ENCODE results near the gene MICAL3. TPM values are rescaled to one million over a fixed set of nuclear protein-coding genes. Genes with fewer than 3 reads are reported as not detected.
"Not testable (repeated sequence)": the region's sequence is repeated elsewhere in the genome, so short reads cannot be mapped to it uniquely, and the experiment has no call there.

The MICAL3 gene
- total RNA-seq, 1 experiment from 2014 or later: 23.7 TPM

DNA sequence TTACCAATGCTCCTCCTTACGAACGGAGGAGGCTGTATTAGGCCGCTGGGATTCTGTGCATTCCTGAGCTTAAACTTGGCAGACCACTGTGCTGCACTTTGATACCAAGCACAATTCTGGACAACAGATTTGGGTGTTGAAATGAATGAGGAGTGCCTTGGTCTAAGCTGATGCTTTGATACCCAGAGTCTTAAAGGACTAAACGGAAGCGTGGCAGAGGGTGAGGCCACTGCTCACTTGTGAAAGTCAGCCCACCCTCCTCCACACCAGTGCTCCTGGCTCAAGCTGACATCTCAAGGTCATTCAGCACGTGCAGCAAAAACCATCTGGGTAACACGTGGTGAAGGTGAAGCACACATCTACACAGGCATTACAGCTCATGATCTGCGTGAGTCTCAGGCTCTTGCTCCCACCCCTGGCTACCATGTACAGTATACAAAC, 85.9 kb downstream of the MICAL3 start:
- H3K4me2 ChIP-seq (ENCODE audit: low read length): no peak overlapping the region
- H2AFZ ChIP-seq (ENCODE audit: low read length): no peak overlapping the region
- H3F3A ChIP-seq (ENCODE audit: low read length, unreplicated experiment): no peaks in the 10 kb centered on the region
- no peaks in the 10 kb centered on the region for H3K9me2 ChIP-seq (replicated peaks; ENCODE audit: low read length)
- ChIA-PET POLR2A (ENCODE audit: unreplicated experiment) (no interaction called here), CTCF (no interaction called here)
- H3K79me2 ChIP-seq (ENCODE audit: low read length): peaks cover 74% of the 10 kb centered on the region
- no peaks in the 10 kb centered on the region for H3K4me1 ChIP-seq (ENCODE audit: insufficient read depth, low read length)
- no peaks in the 10 kb centered on the region for H3K27me3 ChIP-seq (ENCODE audit: low read length)
- TF ChIP-seq EZH2phosphoT487 (IDR thresholded peaks at IDR 0.05; ENCODE audit: borderline replicate concordance, low read length): no peak
- no peak for TF ChIP-seq EZH2 (IDR thresholded peaks at IDR 0.05; ENCODE audit: low read length, unreplicated experiment)
- TF ChIP-seq, protein P1, sequence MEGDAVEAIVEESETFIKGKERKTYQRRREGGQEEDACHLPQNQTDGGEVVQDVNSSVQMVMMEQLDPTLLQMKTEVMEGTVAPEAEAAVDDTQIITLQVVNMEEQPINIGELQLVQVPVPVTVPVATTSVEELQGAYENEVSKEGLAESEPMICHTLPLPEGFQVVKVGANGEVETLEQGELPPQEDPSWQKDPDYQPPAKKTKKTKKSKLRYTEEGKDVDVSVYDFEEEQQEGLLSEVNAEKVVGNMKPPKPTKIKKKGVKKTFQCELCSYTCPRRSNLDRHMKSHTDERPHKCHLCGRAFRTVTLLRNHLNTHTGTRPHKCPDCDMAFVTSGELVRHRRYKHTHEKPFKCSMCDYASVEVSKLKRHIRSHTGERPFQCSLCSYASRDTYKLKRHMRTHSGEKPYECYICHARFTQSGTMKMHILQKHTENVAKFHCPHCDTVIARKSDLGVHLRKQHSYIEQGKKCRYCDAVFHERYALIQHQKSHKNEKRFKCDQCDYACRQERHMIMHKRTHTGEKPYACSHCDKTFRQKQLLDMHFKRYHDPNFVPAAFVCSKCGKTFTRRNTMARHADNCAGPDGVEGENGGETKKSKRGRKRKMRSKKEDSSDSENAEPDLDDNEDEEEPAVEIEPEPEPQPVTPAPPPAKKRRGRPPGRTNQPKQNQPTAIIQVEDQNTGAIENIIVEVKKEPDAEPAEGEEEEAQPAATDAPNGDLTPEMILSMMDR (conservative IDR thresholded peaks at IDR 0.05; ENCODE audit: low read depth, low read length): no peak
- DNase-seq (no peak), ATAC-seq (no peak)
- BruUV-seq (replicated peaks): no TSS peak
- H3K27ac ChIP-seq (ENCODE audit: low read length): no peak overlapping the region
- H3K9me3 ChIP-seq (ENCODE audit: low read length): no peaks in the 10 kb centered on the region
- intact Hi-C loops (cut with micrococcal nuclease): no loop called here
- H3K4me3 ChIP-seq (ENCODE audit: low read length): no peak overlapping the region
- H3K36me3 ChIP-seq (ENCODE audit: low read depth, low read length): no peaks in the 10 kb centered on the region
- H4K20me1 ChIP-seq (ENCODE audit: low read length): peaks cover 13% of the 10 kb centered on the region; the same call in 1 of the 2 replicates
- H3K9ac ChIP-seq (ENCODE audit: low read length): no peak overlapping the region

DNA sequence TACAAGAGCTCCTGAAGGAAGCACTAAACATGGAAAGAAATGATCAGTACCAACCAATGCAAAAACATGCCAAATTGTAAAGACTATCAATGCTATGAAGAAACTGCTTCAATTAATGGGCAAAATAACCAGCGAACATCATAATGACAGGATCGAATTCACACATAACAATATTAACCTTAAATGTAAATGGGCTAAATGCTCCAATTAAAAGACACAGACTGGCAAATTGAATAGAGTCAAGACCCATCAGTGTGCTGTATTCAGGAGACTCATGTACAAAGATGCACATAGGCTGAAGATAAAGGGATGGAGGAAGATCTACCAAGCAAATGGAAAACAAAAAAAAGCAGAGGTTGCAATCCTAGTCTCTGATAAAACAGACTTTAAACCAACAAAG, 91.9 kb downstream of the MICAL3 start:
- H4K20me1 ChIP-seq (ENCODE audit: low read length): peaks cover 27% of the 10 kb centered on the region; the same call in 1 of the 2 replicates
- H3K4me3 ChIP-seq (ENCODE audit: low read length): not testable (repeated sequence)

GRCh38 chr22:17931400-17931825, 92.9 kb downstream of the MICAL3 start:
- ATAC-seq: peak; percentile 69
- BruUV-seq (replicated peaks): no TSS peak
- H3K4me3 ChIP-seq (ENCODE audit: low read length): no peak overlapping the region
- peaks cover 27% of the 10 kb centered on the region; the same call in 1 of the 2 replicates for H4K20me1 ChIP-seq (ENCODE audit: low read length)
- ChIA-PET POLR2A (ENCODE audit: unreplicated experiment) (no interaction called here), CTCF (no interaction called here)
- no peaks in the 10 kb centered on the region for H3K27me3 ChIP-seq (ENCODE audit: low read length)
- no peak overlapping the region for H2AFZ ChIP-seq (ENCODE audit: low read length)
- H3K27ac ChIP-seq (ENCODE audit: low read length): no peak overlapping the region
- TF ChIP-seq EZH2phosphoT487 (IDR thresholded peaks at IDR 0.05; ENCODE audit: borderline replicate concordance, low read length) (no peak), EZH2 (IDR thresholded peaks at IDR 0.05; ENCODE audit: low read length, unreplicated experiment) (no peak)
- TF ChIP-seq, protein P1 (conservative IDR thresholded peaks at IDR 0.05; ENCODE audit: low read depth, low read length): no peak
- intact Hi-C loops (cut with micrococcal nuclease): no loop called here
- H3K36me3 ChIP-seq (ENCODE audit: low read depth, low read length): no peaks in the 10 kb centered on the region
- peak; percentile 32 for DNase-seq
- peaks cover 12% of the 10 kb centered on the region for H3K4me1 ChIP-seq (ENCODE audit: insufficient read depth, low read length)
- H3K4me2 ChIP-seq (ENCODE audit: low read length): no peak overlapping the region
- H3K9me2 ChIP-seq (replicated peaks; ENCODE audit: low read length): no peaks in the 10 kb centered on the region
- H3K9me3 ChIP-seq (ENCODE audit: low read length): no peaks in the 10 kb centered on the region
- H3K9ac ChIP-seq (ENCODE audit: low read length): no peak overlapping the region
- no peaks in the 10 kb centered on the region for H3F3A ChIP-seq (ENCODE audit: low read length, unreplicated experiment)
- H3K79me2 ChIP-seq (ENCODE audit: low read length): peaks cover 61% of the 10 kb centered on the region

More for the DNA sequence above, 91.9 kb downstream of the MICAL3 start:
- ATAC-seq; H3K36me3 ChIP-seq (ENCODE audit: low read depth, low read length); H3K27ac ChIP-seq (ENCODE audit: low read length); DNase-seq; H3K4me2 ChIP-seq (ENCODE audit: low read length); H2AFZ ChIP-seq (ENCODE audit: low read length); H3K9me3 ChIP-seq (ENCODE audit: low read length); BruUV-seq (replicated peaks); H3K9me2 ChIP-seq (replicated peaks; ENCODE audit: low read length); intact Hi-C loops (cut with micrococcal nuclease); CTCF ChIA-PET; H3K27me3 ChIP-seq (ENCODE audit: low read length); H3K9ac ChIP-seq (ENCODE audit: low read length); POLR2A ChIA-PET (ENCODE audit: unreplicated experiment); H3F3A ChIP-seq (ENCODE audit: low read length, unreplicated experiment): not testable (repeated sequence)
- H3K79me2 ChIP-seq (ENCODE audit: low read length): peaks cover 61% of the 10 kb centered on the region
- H3K4me1 ChIP-seq (ENCODE audit: insufficient read depth, low read length): peaks cover 12% of the 10 kb centered on the region
